Activated CD8-positive, alpha-beta memory T cell treated with anti-CD3 and anti-CD28 coated beads for 24 hours (primary cell): ENCODE results near the gene IL1RAPL1.

Source experiments
- DNase-seq: peaks from one replicate; pipeline ENCODE4 v3.0.0-alpha.2; 2020

Gene IL1RAPL1

DNA sequence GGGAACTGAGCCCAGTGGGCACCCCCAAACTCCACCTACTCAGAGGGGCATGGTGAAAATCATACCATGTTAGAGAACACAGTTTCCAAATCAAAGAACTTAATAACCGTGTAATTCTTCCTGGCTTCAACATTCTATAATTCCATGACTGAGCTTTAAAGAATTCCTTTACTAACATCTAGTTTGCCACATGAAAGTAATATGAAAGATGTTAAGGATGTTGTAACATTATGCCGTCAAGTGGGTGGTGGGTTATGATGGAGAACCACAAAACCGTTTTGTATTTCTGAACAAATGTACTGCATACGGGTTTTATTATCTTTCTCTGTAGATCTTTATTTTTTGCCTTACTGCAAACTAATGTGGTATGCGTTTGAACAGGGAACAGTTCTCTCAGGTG lies 1079.1 kb downstream of the IL1RAPL1 start:
- no peak for DNase-seq

DNA sequence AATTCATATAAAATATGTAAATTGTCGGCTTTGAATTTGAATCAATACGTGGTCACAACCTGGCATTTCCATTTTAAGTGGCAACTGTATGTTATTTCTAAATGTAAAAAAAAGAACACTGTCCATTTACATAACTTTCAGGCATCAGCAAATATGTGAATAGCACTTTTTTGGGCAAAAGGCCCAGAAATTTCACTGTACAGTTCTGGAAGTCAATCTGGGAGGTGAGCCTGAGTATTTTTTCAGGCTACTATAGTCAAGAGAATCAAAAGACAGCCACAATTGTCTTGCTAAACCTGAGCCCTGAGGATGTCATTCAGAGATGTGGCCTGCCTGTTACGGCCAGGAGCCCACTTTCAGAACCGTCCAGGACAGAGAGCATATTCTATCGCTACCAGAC lies 1084.2 kb downstream of the IL1RAPL1 start:
- no peak for DNase-seq

DNA sequence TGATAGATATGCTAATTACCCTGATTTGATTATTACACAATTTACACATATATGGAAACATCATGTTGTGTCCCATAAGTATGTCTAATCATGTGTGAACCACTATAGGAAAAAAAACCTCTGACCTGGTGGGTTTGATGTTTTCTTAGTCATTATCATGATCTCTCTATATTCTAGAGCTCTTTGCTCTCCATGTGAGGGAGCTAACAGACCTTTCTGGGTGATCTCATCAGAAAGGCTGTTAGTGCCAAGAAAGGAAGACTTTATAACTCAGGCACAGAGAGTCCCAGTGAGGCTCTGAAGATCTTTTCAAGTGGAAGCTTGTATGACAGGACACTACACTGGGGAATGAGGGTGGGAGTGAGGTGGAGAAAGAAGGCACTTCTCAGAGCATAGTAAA lies 1100.4 kb downstream of the IL1RAPL1 start:
- no peak for DNase-seq

DNA sequence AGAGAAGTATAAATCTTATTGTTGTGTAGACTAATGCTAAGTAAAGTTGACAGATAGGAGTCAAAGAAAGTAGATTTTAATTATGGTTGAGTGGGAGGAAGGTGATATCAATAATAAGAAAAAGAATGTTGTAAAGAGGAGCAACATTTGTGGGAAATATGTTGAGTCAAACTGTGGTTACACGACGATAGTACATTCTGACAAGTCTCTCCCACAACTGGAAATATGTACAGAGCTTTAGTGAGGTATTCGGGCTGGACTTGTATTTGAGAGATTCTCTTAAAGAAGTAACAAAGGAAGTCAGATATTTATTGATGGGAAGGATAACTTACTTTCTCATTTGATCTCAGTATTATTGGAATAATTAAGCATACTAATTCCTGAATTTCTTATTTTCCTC lies 1102.8 kb downstream of the IL1RAPL1 start:
- DNase-seq, result no peak

DNA sequence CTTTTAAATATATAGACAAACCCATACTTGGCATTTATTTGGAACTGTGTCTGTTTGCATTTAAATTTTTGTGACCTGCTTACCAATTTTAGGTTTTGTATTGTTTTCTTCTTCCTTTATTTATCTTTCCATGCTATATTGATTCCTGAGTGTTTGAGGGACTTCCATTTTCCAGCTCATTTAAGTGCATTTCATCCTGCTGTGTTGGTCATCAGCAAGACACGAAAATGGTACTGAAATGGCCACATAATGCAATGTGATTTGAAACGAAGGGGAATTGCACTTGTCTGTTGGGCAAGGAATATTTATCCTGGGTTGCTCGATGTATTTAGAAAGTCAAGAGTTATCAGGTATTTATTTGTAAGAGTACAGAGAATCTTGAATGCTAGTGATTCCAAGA lies 1103.8 kb downstream of the IL1RAPL1 start:
- DNase-seq, result no peak

DNA sequence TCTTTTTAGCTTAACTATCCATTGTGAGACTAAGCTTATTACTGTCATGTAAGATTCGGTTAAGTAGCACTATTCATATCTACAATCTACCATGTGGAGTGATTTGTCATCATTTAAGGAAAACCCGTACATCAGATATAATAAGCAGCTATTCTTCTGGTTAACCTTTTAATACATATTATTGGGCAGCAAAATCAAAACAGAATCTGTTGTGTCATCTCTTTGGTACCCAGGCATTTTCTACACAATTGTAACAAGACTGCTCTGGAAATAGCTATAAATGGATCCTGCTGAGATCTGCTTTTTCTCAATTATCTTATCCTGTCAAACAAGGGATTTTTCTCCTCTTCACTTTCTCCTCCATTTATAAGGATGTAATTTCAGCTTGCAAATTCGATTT lies 1106.7 kb downstream of the IL1RAPL1 start:
- DNase-seq, result no peak

DNA sequence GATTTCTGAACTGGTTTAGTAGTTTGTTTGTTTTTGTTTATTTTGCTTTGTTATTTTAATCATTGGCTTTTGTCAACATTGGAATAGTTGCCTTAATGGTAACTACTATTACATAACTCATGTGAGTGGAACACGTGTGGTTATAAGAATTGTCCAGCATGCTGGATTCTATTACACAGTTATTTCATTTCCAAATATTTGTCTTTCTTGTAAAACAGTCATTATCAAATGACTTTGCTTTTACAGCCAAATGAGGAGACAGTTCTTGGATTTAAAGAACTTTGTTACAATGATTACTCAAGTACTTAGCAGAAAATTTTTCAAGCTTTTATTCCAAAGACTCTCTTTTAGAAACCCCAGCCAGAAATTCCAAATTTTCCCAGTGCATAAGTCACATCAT lies 1112.0 kb downstream of the IL1RAPL1 start:
- DNase-seq, result no peak

DNA sequence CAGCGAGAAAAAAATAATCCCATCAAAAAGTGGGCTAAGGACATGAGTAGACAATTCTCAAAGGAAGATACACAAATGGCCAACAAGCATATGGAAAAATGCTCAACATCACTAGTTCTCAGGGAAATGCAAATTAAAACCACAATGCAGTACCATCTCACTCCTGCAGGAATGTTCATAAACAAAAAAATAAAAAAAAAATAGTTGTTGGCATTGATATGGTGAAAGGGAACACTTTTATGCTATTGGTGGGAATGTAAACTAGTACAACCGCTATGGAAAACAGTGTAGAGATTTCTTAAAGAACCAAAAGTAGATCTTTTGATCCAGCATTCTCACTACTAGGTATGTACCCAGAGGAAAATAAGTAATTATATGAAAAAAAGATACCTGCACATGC lies 1119.8 kb downstream of the IL1RAPL1 start:
- no peak for DNase-seq

DNA sequence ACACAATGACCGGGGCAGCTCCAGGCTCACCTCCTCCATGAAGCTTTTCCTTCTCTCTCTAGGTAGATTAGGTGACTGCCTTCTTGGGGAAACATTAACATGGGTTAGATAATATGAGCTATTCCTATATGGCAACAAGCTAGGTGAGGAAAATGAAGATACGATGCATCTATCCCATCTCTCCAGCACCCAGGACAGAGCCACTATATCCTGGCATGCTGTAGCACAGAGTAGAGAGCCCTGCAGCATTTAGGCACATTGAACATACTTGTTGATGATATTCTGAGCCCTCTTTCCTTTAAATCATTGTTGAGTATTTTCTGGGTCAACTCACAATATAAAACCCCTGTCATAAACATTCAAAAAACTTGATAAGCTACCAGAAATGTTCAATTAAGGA lies 1133.9 kb downstream of the IL1RAPL1 start:
- no peak for DNase-seq

DNA sequence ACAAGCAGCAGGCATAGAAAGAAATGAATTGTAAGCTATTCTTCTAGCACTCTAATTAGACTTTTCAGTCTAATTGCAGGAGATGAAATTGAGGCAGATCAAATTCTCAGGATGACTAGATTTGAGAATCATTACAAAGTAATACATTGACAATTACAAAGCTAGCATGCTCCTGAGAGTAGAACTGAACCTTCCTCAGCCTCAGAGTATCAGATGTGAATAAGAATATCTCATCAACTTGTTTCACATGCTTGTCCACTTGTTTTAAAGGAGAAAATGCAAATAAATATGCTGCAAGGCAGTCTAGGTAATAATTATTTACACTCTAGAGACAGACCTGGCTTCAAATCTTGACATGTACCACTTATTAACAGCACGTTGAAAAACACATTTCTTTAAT lies 1137.1 kb downstream of the IL1RAPL1 start:
- DNase-seq, result no peak

DNA sequence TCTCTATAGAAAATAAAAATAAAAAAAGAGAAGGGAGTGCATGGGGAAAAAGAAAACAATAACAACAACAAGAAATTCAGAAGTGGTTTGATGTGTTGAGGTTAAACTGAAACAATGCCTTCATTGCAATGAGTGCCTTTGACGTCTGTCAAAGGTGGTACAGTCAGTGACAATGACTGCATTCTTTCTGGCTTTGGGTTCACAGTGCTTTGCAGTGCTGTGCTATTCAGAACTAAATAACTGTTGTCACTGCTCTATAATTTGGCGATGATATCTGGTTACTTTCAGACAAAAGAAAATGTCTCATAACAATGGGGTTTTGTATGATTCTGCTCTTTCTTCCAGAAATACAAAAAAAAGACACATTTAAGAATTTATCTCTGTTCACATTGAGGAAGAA lies 1139.6 kb downstream of the IL1RAPL1 start:
- DNase-seq, result no peak

DNA sequence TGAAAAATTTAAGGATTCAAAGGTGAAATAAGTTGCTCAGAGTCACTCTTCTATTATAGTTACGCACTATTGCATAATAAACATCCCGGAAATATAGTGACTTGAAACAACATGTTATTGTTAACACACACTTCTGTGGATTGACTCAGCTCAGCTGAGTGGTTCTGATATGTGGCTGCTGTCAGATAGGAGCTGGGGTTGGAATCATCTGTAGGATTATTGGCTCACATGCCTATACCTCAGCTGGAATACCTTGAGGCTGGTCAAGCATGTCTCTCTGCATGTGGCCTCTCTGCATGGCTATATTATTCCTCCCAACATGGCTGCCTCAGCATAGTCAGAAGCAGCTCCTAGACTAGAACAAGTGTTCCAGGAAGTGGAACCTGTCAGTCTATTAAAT lies 1141.4 kb downstream of the IL1RAPL1 start:
- no peak for DNase-seq

DNA sequence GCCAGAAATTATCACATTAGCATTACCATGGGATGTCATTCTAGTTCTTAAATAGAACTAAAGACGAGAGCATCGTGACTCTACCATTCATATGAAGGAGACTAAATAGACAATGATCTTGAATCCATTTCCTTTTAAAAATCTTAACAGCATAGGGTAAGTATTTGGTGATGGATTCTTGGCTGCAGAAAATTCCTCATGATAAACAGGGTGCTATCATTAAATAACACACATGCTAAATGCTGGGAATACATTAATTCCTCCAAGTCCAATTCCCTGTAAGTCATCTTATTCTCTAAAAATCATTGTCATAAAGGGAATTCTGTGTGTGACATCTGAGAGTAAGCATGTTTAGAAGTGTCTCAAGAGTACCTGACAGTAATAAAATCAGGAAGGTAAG lies 1157.7 kb downstream of the IL1RAPL1 start:
- DNase-seq, result no peak

DNA sequence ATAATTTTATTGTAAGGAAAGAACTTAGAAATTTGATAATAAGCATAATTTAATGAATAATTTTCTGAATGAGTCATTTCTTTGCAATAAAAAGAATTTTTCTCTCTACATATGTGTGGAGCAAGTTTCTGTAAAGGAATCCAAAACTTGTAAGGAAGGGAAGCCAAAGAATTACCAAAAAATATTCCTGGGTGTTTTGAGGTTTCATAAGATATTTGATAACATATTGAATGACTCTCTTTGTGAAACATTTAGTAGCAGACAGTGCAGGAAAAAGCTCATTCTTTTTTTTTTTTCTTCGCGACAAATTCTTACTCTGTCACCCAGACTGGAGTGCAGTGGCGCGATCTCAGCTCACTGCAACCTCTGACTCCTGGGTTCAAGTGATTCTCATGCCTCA lies 1159.1 kb downstream of the IL1RAPL1 start:
- DNase-seq, result no peak

DNA sequence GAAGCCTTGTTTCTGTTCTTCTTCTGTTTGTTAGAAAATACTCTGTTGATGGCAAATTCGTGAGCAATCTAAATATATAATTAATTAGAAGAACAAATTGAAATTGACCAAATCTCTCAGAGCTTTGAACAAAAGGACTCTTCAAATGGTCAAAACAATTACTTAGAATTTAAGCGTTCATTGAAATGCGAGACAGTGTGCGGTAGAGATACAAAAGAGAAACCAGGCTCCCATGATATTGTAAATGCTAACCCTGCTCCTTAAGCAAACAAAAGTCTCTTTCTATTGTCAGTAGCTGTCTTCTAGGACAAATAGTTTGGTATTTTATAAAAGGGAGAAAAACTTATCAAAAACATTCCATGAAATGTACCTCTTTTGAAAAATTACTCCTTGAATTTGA lies 1174.8 kb downstream of the IL1RAPL1 start:
- DNase-seq, result no peak

DNA sequence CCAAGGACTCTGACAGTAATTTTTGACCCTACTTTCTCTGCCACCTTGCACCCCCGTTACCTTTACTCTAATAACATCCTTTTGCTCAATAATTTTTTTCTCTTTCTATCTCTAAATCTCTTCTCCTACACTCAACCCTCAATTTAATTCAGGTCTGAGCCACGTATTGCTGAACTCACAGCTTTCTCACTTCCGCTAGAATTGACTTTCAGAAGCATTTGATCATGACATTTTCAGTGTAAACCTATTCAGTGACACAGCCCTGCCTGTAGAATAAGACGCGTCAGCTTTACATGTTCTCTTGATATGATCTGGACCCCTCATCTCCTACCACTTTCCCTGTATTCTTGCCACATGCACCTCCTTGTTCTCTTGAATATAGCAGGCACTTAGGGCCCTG lies 1188.6 kb downstream of the IL1RAPL1 start:
- DNase-seq, result no peak

DNA sequence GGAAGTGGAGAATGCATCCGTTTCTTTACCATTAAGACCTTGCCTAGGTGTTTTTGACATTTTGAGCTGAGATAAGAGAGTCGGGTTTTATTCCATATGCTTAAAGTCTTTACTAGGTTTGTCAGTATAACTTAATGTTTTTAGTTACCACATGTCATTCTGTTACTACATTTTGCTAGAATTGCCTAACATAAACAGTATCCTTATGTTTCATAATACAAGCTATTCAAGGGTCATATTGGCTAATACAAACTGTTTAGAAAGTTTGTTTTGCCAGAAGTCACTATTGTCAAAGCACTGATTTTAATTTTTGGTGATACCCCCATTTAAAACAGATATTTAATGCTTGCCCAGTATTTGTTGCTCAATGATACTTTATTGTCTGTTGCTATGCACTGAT lies 1200.4 kb downstream of the IL1RAPL1 start:
- DNase-seq, result no peak

DNA sequence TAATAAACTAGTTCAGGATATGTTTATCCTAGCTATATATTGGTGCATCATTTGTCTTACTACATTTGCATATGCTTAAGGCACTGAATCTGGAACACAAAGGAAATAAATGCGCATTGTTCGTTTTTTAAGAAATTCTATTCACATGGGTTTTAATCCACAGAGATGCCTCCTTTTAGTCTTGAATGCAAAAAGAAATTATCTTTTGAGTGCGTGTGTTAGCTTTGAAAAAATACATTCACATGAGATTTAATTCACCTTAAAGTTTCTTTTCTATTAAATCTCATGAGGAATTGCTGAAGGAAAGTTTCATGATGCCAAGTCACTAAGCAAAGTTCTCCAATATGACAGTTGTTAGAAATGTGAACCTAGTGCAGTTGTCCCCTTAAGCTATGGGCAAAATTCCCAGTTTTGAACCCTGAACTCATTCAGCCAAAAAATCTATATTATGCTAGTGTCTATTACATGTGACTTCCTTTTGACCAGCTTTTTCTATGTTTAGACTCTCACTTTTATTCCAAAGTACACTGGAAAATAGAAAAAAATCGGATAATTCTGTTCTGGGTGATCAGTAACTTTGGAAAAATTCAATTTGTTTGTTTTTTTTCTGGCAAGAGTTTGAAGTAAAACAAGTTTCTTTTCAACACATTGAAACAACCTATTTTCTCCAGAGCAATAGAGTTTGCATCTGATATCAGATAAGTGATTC lies 1201.9 kb downstream of the IL1RAPL1 start:
- no peak for DNase-seq

DNA sequence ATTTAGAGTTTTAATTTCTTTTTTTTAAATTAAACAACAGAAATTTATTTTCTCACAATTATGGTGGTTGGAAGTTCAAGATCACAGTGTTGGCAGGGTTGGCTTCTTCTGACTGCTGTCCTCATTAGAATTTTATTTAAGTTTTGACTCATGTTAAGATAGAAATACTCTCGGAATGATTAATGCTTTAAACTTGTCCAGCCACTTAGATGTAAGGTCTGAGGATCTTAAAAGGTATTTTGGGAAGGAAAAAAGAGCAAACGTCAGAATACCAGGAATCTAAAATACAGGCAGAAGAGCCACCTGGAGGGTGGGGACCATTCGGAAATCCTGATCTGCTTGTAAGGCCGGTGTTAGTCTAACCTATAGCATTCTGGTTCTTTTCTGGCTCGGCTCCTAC lies 1205.1 kb downstream of the IL1RAPL1 start:
- no peak for DNase-seq

DNA sequence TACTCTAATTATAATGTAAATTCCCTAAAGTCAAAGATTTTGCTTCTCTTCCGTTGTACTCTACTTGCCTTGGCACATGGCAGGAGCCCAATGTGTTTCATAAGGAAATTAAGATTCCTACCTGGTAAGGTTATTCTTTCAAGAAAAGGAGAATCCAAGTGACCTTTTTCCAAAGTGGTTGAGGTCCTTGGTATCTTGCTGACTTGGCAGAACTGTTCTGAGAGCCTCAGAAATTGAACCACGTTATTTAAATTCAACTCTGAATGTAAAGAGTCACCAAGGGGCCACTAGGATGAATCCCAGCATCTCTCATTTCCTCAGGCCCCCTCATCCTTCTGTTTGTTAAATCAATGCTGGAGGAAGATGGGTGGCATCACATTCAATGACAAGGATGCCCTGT lies 1209.9 kb downstream of the IL1RAPL1 start:
- no peak for DNase-seq

DNA sequence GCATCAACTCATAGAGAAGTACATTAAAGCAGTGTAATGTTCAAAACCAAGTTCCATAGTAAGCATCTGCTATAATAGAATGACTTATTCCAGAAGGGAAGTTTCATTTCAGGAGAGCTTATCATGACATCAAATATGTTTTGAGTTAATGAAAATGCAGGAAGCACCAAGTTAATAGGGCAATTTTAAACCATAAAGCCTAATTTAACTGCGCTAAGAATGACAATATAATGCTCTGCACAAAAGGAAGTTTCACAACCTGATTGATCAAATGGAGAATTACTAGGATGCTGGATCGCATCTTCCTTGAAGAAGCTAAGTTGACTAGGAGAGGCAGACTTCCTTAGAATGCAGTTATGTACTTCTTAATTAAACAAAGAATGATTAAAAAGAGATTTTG lies 1211.2 kb downstream of the IL1RAPL1 start:
- DNase-seq, result no peak

DNA sequence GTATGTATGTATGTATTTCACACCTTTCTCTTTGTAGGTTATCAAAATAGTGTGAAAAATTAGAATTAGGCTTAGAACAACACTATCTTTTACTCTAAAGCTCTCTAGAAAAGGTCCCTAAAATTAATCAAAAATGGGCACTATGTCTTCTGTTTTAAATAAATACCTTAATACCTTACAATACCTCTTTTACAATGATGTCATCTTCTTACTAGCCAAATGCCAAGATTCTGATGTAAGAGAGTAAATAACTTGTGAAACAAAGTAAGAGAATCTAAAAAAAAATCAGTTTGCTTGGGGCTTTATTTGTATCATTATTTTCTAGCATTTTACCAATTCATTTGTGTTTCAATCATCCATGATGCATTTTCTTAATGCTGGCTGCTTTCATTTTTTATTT lies 1225.9 kb downstream of the IL1RAPL1 start:
- DNase-seq, result no peak

DNA sequence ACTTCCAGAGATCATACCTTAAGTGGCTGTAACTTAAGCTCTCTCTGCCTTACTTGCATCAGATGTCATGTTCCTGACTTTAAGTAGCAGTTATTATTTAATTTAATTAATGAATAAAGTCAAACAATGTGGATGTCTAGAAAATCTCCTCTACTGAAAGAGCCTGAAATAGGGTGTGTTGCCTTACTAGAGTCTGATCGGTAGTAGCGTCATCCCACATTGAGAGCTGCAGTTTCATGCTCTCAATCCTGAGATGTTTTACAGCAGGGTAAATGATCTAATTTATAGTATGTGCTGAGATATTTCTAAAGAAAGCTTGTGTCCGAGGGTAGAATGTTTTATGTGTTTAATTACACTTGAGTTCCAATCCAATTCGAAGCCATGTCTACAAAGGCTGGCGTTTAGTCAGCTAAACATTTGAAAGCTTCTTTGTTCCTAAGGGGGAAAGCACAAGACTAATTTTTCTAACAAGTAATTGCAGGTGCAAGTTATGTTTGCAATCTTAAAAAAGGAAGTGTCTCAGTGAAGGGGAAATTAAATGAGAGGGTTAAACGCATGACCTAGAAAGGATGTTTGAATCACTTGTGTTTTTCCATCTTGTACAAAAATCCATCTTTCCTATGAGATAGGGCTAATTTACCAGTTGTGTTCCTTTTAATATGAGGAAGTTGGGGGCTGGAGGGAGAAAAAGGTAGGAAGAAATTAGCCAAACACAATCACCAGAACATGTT lies 1237.1 kb downstream of the IL1RAPL1 start:
- DNase-seq, result no peak

DNA sequence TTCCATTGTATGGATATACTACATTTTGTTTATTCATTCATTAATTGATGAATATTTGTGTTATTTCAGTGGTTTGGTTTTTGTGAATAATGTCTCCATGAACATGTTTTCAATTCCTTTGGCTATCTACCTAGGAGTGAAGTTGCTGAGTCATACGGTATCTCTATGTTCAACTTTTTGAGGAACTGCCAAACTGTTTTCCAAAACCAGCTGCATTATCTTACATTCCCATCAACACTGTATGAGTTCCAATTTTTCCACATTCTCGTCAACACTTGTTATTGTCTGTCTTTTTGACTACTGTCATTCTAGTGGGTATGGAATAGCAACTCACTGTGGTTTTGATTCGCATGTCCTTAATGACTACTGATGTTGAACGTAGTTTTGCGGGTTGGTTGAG lies 1239.5 kb downstream of the IL1RAPL1 start:
- DNase-seq, result no peak

DNA sequence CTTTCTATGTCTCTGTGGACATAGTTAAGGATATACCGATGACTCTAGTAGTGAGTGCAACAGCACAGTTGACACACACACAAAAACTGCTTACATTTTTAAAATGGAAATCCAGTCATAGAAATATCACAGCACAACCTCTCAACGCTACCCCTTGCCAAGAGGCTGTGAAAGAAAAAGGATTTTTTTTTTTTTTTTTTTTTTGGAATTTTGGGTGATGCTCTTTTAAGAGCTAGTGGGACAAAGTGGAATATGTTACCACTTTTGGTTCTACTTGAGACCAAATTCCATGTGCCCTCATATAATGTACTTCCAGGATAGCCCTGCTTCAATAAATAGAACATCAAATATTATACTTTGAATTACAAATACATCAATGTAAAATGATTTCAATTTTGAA lies 1247.1 kb downstream of the IL1RAPL1 start:
- DNase-seq, result no peak
